Eye (tissue), 1 donor: ENCODE data around the gene CCDC142.
A peak's percentile ranks its signal among the peaks of the same experiment; 100 is the strongest.

Source experiments
- DNase-seq: peaks from one replicate; pipeline ENCODE4 v3.0.0-alpha.2; 2015

The CCDC142 gene, protein sequence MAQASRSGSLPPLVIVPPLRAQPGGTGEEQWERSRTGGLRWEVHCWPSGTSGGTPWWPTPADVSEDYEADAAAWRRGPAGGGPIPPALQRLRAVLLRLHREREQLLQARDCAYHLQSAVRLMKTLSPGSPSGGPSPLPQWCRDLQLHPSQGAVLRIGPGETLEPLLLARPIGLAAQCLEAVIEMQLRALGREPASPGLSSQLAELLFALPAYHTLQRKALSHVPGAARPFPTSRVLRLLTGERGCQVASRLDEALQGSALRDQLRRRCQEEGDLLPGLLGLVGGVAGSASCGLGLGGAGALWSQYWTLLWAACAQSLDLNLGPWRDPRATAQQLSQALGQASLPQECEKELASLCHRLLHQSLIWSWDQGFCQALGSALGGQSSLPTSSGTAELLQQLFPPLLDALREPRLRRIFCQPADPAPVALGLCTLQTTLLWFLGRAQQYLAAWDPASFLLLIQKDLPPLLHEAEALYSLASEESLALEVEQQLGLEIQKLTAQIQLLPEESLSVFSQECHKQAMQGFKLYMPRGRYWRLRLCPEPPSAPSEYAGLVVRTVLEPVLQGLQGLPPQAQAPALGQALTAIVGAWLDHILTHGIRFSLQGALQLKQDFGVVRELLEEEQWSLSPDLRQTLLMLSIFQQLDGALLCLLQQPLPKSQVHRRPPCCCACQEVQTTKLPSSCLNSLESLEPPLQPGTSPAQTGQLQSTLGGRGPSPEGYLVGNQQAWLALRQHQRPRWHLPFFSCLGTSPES

DNA sequence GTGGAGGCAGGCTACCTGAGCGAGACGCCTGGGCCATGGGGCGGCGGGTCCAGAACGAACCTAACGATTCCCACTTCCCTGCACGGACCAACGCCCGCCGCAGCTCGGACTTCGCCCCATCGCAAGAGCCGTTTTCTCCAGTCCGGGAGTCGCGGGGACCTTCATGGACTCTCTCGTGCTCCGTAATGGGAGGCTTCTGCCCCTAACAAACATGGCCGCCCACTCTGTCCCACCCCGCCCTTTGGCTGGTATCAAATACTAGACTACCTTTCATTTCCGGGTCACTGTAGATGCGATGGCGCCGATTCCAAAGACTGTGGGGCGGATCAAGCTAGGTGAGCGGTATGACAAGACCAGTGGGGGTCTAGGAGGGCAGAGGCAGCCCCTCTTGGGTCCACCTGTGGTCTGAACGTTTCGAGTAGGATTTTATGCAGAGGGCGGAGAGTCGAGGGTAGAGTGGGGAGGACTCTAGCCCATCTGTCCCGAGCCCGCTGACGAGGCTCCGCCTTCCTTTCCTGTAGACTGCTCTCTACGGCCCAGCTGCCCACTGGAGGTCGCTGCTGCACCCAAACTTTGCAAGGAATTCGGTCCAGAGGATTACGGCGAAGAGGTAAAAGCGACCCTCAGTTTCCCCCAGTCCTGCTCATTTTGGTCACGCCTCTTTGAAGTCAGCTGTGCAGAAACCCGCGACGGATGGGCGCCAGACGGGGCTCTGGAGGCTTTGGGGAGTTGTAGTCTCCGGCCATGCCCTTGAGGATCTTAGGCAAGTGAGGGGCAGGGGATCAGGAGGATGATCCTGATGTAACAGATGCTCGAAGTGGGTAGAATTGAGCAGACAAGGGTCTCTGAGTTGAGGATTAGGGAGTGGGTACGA lies at the start of gene CCDC142, which contains the start of gene TTC31:
CCDC142 (minus strand) TSS at position 198 of the 874 bp plus-strand sequence; CDS start at position 37, 161 bp downstream.
TTC31 (plus strand) TSS at position 281 of the 874 bp plus-strand sequence; CDS start at position 296, 15 bp downstream.
- peak; percentile 98 for DNase-seq

DNA sequence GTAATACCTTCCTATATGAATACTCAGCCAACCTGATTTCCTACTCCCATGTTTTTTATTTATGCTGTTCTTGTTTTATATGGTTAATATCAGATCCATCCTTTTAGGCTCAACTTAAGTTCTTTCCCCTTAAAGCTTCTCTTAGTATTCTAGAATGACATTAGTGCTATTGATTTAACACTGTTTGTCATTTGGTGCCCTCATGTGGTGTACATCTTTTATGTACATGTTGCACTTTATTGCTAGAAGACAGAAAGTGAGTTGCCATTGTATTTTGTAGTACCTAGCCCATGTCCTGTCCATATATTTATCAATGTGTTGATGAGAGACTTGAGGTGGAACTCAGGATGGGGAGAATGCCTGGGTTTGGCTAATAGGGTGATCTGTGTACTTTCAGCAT lies 49.4 kb upstream of the CCDC142 start:
- no peak for DNase-seq

DNA sequence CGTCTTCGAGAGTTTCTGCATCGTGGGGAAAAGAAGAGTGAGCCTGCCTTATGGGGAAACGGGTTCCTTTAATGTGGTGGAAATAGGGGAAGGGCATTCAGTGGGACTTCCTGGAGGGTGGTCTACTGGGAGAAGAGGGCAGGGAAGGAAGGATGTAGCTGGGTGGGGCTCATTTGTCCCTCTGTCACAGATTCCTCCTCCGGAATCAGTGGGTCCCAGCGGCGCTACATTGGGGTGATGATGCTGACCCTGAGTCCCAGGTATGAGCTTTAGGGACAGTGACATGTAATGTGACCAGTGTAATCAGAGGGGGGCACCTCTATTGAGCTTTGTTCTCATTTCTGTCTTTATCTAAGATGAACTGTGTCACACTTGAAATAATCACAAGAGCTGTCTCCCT lies 48.9 kb upstream of the CCDC142 start:
- DNase-seq = no peak

DNA sequence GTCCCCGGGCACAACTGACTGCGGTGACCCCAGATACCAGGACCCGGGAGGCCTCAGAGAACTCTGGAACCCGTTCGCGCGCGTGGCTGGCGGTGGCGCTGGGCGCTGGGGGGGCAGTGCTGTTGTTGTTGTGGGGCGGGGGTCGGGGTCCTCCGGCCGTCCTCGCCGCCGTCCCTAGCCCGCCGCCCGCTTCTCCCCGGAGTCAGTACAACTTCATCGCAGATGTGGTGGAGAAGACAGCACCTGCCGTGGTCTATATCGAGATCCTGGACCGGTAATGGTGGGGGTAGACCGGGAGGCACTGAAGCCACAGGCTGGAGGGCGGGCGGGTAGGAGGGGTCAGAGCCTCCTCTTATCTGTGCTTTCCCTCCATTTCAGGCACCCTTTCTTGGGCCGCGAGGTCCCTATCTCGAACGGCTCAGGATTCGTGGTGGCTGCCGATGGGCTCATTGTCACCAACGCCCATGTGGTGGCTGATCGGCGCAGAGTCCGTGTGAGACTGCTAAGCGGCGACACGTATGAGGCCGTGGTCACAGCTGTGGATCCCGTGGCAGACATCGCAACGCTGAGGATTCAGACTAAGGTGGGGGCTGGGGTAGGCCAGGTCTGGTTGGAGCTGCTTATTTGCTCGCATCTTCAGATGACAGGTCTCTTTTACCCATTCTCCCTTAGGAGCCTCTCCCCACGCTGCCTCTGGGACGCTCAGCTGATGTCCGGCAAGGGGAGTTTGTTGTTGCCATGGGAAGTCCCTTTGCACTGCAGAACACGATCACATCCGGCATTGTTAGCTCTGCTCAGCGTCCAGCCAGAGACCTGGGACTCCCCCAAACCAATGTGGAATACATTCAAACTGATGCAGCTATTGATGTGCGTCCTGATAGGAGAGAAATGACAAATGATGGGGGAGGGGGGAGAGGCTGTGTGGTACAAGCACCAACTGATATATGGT lies 47.7 kb upstream of the CCDC142 start:
- peak; percentile 65 for DNase-seq

DNA sequence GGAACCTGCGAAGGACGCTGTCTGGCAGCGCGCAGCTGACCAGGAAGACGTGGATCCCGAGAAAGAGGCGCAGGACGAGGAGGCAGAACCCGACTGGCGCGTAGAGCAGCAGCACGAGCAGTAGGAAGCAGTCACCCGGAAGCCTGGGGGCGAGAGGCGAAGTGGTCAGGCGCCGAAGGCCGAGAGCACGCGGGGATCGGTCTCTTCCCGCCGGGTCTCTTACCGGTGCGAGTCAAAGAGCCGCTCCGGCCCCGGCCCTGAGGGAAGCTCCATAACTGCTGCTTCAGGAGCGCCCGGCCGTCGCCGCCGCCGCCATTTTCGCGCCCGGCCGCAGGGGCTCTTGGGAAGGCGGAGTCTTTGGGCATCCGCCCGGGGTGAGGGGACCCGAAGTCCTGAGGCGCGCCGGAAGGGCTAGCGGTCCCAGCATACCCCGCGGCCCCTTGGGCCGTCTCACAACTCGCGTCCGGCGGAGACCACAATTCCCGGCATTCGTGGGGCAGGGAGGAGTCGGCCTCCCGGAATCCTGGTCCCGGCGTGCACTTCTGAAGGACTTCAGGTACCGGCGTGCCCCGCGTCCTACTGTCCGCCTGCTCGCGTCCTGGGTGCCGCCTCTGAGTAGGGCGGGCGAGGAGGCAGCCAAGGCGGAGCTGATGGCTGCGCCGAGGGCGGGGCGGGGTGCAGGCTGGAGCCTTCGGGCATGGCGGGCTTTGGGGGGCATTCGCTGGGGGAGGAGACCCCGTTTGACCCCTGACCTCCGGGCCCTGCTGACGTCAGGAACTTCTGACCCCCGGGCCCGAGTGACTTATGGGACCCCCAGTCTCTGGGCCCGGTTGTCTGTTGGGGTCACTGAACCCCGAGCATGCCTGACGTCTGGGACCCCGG lies 46.8 kb upstream of the CCDC142 start, which contains the start of the genes AUP1 and HTRA2:
AUP1 (minus strand) TSS at position 350 of the 882 bp plus-strand sequence; CDS start at position 273, 77 bp downstream.
HTRA2 (plus strand) TSS at position 577 of the 882 bp plus-strand sequence; CDS start at position 651, 74 bp downstream.
- peak; percentile 99 for DNase-seq

DNA sequence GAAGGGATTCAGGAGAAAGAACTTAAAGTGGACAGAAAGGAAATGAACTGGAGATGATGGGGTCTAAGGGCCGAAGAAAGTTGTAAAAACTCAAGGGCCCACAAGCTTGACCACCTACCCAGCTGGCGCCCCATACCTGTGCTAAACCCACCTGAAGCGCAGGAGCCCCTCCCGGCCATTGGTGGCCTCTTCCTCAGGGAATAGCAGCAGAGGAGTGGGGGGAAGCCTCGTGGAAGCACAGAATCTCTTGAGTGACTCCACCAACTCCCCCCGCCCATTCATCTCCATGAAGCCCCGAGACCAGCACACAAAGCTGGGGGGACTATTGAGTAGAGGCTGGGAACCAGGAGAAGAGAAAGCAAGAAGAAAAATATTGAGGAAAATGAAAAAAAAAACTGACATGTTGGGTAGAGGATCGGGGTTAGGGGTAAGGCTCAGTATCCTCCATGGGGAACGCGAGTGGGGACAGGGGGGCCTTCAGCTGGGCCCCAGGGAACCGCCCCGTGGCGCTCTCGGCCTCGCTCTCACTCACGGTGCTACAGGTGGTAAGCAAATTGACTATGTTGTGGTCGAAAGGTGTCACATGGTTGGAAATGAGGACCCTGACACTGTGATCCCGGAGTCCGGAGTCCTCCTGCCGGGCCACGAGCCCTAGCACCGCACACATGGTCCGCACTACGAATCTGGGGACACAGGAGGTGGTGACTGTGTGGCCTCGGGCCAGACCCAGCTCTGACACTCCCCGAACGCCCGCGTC lies 46.0 kb upstream of the CCDC142 start:
- no peak for DNase-seq

DNA sequence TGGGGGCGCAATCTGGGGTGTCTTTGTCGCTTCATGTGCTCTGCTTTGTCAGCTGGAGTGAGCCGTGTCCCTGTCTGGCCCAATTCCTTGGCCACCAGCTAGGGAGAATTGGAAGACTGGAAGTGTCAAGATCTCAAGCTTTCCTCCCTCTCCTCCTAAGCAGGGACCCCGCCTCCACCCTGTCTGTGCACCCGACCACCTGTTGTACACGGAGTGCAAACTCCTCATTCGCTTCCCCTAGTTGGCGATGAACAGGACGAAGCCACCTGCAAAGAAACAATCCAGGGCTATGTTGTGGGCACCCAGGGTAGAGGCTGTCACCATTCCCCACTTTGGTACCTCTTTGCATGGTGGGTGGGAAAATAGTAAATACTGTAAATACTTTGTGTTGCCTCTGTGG lies 44.9 kb upstream of the CCDC142 start:
- DNase-seq = no peak

DNA sequence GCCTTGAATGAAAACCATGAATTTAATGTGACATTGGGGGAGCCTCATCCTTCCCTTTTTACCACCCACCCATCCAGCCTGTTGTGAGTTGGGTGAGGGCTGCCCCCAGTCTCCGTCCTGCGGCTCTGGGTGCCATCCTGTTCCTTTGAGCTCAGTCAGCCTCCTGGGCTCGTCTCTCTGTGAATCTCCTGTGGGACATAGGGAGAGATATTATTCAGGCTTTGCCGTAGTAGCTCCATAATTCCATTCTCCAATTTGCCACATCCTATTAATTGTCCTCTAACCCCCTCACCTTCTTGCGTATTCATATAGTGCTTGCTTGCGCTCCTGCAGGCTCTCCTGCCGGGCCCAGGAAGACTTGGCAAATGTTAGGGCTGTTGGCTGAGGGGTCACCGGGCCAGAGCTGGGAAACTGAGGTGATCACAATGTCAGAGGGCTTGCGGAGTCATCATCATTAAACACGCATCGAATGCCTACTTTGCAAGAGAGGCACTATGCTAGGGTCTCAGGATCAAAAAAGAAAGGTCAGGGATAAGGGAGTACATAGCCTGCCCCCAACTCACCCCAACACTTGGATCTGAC lies 43.9 kb upstream of the CCDC142 start:
- no peak for DNase-seq

DNA sequence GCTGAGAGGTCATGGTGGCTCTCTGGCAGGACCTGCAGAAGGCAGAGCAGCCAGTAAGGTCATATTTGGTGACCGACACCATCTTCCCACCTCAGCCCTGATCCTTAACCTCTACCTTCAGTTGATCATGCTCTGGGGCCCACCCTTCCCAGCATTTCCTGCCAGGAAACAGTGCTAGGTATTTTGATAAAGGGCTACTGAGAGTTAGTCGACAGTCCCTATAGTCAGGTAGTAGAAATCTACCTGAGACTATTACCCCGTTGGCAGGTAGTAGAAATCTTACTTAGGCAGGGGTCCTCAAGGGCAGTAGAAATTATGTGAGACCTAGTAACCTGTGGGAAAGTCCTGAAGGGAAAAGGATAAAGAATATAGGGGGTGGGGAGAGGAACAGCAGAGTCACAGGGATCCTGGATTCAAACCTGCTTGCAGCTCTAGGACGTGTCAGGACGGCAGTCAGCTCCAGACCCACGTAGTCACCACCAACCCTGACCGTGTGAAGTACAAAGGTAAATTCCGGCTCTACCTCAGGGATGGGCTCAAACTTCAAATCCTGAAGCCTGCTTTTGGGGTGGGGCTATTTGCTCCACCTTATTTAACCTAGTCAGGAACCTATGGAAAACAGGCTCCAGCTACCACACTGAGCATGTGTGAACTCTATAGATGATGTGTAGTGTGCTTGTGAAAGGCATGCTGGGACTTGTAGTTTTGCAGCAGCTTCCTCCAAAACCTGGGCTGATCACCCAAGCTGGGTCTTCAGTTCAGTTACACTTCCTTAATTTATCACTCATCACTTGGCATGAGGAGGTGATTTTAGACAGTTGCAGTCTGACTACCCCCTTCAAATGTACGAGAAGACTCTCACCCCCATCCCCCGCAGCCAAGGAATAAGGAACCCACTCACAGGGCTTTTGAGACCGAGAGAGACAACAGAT lies 43.2 kb upstream of the CCDC142 start, which contains the start of gene DQX1:
DQX1 (minus strand) TSS at position 515 of the 932 bp plus-strand sequence; CDS start at position 13, 502 bp downstream.
- DNase-seq = peak; percentile 46

DNA sequence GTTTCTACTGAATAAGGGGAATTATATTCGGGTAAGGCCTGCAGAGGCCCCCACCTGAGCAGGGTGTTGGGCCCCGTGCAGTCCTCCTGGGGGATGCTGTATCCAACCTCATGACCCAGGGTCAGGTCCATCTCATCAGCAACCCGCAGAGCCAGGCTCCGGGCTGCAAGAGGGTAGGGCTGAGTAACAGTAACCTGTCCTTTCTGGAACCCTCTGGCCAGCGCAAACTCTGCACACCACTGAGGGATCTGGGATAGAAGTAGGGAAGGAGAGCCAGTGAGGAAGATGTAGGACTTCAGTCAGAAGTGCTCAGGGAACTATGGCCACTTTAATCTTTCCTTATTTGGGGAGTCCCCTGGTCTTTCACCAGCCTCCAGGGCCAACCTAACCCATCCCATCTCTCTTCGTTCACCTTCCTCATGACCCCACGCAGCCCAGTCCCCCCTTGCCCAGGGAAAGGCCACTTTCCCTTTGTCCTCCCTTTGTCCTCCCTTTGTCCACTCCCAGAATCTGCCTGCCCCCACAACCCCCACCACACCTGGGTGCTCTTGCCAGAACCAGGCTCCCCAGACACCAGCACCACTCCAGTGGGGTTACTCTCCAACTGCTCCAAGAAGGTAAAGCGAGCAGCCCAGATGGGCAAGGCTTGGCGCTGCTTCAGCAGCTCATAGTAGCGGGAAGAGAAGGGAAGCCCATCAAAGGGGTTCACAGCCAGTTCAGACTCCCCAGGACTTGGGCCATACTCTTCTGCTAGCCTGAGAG lies 42.3 kb upstream of the CCDC142 start:
- no peak for DNase-seq

DNA sequence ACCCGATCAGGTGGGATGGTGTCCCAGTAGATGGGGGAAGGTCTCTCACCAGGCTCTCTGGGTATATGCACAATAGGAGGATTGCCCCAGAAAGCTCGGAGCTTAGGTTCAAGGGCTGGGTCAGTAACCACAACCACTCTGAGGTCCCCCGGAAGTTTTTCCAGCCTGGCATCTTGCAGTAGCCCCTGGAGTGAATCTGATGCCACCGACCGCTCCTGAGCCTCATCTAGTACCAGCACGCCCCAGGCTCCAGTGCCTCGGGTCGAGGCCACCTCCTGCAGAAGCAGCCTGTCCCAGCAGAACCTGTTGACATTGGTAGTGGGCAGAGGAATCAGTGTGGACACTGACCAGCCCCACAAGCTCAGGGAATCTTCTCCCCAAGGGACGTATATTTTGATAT lies 41.2 kb upstream of the CCDC142 start:
- DNase-seq = no peak

DNA sequence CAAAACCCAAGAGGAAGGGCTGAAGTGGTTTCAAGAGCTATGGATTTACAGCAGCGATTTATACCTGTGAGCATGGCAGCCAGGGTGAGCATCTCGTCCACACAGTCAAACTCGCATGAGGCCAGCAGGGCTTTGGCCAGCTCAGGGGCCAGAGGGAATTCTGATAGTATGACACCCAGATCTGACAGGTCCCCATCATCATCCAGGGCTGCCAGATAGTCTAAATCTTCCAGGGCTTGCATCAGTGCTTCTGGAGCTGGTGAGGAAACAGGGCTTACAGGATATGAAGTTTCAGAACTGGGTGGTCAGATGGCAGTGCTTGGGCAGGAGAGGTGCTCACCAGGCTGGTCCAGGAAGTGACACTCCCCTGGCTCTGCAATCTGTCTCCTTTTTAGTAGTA lies 39.7 kb upstream of the CCDC142 start:
- no peak for DNase-seq

DNA sequence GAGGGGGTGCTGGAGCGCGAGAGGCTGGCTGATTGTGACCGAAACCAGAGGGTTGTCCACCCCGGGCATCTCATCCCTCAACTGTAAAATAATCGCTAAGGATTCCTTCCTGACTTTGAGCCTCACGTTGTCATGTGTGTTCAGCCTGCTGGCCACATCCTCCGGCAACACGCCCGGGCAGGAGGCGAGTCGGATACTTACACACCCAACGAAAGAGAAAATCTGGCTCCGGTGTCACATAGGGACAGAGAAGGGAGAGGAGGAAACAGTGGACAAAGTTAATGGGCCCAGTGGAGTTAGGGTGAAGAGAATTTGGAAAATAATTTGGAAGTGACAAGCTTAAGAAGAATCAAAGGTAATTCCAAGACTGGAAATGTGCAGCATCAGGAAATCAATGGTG lies 33.9 kb upstream of the CCDC142 start:
- no peak for DNase-seq

DNA sequence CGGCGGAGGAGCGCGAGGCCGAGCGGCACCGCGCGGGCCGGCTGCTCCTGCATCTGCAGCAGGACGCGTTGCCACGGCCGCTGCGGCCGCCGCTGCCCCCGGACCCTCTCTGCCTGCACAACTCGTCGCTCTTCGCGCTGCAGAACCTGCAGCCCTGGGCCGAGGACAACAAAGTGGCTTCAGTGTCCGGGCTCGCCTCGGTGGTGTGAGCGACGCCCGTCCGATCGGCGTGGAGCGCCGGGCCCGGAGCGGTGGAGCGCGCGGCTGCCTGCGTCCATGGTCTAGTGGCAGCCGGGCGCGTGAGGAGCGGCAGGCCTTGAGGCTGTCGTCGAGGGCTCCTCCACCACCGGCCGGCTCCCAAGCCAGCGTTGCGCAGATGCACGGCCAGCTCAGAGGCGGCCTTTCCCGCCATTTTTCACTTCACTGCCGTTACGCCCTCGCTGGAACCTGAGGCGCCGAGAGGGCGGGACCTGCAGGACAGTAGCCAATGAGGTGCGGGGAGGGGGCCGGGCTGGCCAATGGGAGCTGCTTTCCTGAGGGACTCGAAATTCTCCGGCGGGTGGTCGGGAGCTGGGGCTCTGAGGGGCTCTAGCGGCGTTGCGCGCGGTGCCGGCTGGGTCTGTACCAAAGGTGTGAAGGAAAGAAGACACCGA lies 33.3 kb upstream of the CCDC142 start:
- DNase-seq = peak; percentile 89

DNA sequence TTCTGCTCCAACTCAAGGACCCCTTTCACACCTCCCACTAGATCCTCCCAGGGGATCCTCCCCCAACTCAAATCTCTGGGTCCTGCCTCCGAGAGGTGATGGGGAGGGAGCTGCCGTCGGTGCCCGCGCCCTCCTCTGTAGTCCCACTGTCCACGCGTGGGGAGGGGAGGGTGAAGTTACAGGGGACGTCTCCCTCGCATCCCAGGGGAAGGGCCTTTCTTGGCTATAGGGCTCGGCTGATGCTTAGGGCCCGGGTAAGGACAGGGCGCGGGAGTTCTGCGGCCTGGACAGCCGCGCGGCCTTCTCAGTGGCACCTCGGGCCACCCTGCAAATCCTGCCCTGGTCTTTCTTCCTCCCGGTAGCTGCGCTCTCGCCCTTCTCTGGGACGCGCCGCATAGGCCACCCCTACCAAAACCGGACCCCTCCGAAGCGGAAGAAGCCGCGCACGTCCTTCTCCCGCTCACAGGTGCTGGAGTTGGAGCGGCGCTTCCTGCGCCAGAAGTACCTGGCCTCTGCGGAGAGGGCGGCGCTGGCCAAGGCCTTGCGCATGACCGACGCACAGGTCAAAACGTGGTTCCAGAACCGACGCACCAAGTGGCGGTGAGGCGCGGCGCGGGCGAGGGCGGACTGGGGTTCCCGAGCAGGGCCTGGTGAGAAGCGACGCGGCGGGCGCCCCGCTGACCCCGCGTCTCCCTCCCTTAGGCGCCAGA lies 32.6 kb upstream of the CCDC142 start:
- DNase-seq = peak; percentile 48
